HG03039 (cell line): ENCODE measurements around the gene IMP3.
A peak's percentile ranks its signal among the peaks of the same experiment; 100 is the strongest.
"Not testable (repeated sequence)": the region's sequence is repeated elsewhere in the genome, so short reads cannot be mapped to it uniquely, and the experiment has no call there.

ENCODE experiments used
- ATAC-seq: cut with Tn5 transposase; IDR thresholded peaks from one replicate; pipeline ENCODE4 v1.9.1; 2021; ENCODE audit warnings: mild to moderate bottlenecking, moderate library complexity; ENCODE audit not compliant: unreplicated experiment

The IMP3 gene

DNA sequence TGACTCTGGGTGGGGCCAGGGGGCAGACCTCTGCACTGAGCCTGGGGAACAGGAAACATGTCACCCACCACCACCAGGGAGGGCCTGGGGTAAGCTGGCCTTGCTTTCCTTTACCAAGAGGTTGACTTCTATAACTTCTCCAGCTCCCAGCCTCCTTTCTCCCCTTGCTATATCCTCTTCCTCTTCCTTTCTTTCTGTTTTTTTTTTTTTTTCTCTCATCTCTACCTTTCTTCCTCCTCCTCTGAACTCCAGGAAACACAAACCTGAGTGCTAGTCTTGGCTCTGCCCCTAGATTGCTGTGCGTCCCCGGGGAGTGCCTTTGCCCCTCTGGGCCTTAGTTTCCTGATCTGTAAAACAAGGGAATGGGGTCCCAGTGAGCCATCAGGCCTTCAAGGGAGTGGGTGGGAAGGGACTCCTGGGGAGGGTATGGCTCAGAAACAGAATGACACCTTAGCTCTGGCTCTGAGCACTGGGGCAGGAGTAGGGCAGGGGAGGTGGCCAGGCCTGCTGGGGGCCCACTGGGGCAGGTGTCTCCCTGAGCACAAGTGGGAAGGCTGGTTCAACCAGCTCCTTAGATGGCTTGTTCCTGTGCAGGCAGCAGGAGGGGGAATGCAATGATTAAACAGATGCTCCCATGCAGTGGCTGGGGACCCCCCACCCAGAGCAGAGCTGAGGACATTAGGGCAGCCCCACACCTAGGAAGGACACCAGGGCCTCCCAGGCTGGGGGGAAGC, 12.0 kb upstream of the IMP3 start:
- ATAC-seq: no peak

DNA sequence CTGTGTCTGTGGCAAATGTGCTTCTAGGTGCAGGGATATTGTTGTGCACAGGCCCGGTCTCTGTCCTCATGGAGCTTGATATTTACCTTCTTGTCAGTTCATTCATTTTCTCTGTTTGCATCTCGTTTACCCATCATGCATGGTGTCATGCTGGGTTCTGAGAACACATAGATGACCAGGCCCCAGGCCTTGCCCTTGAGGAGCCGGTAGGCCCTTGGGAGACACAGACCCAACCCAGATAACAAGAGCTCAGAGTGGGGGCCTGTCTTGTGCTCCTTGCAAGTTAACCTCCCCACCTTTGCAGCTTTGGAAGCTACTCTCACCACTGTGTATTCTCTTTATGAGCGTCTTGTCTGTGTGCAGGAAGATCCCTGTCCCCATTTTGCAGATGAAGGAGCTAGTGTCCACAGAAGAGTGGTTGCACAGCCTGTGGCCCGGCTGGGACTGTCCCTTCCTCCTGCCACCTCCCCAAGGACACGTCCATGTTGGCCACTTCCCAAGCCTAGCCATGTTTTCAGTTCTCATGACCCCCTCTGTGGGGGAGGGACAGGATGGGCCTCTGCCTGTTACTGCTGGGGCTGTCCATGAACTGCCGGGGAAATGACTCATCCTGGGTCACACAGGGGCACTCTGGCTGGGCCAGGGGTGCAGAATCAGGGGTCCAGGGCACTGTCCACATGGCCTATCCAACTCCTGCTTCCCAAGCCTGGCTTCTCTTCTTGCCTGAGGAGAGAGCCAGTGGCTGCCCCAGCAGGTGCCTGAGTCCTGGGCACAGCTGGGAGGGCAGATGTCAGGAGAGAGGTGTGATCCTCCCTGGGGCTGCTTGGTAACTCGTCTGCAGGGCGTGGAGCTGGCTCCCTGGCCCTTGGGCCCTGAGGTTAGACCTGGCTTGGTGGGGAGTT, 11.1 kb upstream of the IMP3 start:
- ATAC-seq: no peak

DNA sequence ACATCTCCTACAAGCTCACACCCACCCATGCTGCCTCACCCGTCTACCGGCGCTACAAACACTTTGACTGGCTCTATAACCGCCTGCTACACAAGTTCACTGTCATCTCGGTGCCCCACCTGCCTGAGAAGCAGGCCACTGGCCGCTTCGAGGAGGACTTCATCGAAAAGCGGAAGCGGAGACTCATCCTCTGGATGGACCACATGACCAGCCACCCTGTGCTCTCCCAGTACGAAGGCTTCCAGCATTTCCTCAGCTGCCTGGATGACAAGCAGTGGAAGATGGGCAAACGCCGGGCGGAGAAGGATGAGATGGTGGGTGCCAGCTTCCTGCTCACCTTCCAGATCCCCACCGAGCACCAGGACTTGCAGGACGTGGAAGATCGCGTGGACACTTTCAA, 9.8 kb upstream of the IMP3 start:
- no peak for ATAC-seq

DNA sequence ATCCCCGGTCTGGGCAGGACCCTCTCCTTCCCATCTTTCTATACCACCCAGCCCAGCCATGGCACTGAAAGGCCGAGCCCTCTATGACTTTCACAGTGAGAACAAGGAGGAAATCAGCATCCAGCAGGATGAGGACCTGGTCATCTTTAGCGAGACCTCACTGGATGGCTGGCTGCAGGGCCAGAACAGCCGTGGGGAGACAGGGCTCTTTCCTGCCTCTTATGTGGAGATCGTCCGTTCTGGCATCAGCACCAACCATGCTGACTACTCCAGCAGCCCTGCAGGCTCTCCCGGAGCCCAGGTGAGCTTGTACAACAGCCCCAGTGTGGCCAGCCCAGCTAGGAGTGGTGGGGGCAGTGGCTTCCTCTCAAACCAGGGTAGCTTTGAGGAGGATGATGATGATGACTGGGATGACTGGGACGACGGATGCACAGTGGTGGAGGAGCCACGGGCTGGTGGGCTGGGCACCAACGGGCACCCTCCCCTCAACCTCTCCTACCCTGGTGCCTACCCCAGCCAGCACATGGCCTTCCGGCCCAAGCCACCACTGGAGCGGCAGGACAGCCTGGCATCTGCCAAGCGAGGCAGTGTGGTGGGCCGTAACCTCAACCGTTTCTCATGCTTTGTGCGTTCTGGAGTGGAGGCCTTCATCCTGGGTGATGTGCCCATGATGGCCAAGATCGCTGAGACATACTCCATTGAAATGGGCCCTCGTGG, 9.2 kb upstream of the IMP3 start:
- no peak for ATAC-seq

DNA sequence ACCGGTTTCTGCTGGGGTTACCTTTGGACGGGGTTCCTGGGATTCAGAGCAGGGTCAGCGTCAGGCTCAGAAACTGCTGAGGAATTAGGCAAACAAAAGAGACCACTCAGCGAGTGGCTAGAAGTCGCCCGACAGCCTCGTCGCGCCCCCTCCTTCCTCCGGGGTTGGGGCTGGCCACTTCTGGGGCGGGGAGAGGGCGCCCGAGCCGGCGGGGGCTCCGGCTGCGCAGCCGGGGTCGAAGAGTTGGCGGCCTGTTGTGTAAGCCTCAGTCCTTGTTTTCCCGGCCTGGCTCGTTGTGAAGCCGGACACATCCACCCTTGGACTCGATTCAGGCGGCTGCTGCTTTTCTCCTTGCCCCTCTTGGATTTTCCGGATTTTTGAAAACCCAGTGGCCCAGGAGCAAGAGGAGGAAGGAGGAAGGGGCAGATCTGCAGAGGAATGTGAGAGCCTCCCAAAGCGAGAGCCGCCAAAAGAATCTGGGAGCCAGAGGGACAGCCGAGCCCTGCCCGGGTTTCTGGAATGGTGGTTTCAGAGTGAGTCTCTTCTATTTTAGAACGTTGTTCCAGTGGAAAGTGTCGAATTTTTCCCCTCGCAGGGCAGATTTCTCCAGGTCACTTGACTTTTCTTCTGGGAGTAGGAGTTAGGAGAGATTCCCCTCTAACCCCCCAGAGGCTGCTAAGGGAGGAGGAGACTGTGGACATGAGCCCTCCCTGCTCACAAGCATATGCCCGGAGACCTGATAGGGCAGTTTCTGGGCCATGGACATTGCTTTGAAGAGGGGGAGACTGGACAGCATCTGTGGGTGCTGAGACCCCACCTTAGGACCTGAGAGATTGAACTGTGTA, 8.4 kb upstream of the IMP3 start:
- no peak for ATAC-seq

DNA sequence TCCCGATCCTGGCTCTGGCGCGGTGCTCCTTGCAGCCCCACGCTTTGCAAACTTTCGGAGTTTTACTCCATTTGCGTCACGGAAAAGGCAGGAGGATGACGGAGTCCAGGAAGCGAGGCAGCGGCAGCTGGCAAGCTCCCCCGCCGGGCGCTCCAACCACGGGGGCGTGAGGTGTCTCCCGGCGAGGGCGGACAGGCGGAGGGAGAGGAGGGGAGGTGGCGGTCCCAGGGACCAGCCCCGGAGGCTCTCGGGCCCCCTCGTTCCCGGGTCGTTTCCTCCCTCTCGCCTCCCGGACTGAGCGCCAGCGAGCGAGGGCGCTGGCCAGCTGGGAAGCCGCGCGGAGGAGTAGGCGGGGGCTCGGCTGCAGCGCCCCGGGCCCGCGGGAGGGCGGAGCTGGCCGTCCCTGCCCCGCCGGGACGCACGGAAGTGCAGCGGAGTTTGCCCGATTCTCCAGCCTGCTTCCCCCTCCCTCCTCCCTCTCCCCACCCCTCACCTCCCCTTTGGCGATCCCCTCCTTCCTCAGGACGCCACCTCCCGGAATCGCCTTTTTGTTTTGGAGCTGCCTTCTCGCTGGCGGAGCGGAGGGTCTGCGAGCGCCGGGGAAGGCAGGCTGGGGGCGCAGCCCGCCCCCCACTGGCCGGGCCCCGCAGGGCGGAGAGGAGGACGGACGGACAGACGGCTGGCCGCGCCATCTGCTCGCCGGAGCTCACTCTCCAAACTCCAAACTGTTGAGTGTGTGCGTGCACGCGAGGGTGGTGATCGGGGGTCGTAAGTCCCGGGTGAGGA, 7.5 kb upstream of the IMP3 start, which contains the start of gene SNX33:
TSS of gene SNX33 (plus strand) at position 543 of the 786 bp plus-strand sequence. CDS start 1,191 bp downstream, outside the sequence.
- no peak for ATAC-seq

DNA sequence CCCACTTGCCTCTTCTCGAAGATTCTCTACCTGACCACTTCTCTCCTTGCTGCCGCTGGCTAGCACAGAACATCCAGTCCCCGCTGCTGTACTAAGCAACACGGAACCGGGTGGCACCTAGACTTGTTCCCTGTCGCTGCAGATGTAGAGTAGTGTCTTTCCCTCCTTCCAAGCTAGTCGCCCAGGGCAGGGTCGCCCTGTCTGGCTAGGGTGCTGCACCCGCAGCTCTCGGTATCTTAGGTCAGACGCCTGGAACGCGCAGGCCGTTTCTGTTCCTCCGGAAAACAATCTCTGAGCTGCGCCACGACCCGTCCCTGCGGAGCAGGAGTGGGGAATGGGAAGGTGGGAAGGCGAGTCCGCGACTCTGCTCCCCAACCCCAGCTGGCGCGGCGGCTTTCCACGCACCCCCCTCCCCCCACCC, 6.9 kb upstream of the IMP3 start:
- no peak for ATAC-seq

DNA sequence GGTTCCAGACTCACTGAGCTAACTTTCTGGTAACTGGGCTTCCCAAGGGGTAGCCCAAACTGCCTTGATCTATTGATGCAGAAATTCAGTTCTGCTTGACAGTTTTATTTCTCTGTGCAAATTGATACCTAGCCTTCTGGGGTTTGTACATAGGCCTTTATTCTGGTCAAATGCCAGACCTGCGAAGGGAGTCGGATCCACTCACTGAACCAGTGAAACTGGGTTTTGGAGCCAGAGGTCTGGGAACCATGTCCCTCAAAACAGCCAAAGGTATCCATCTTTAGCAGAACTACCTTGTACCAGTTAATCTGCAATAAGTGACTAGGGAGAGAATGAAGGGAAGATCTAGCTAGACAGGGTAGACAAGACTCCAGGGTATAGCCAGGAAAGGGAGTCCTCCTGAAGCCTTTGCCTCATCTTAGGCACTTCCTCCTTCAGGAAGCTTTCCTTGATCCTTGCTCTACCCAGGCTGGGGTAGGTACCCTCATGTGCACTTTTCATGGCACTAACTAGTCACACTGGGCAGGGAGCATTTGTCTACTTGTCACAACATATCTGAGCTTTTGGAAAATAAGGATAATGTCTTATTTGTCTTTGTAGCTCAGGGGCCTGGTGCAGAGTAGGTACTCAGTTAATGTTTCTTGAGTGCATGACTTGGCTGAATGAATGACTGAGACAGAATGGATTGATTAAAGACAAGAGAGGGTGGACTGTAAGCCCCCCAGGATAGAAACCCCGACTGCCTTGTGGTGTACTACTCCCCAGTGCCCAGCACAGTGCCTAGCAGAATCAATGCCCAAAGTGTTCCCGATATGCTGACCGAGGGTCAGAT, 6.3 kb upstream of the IMP3 start:
- ATAC-seq: no peak

DNA sequence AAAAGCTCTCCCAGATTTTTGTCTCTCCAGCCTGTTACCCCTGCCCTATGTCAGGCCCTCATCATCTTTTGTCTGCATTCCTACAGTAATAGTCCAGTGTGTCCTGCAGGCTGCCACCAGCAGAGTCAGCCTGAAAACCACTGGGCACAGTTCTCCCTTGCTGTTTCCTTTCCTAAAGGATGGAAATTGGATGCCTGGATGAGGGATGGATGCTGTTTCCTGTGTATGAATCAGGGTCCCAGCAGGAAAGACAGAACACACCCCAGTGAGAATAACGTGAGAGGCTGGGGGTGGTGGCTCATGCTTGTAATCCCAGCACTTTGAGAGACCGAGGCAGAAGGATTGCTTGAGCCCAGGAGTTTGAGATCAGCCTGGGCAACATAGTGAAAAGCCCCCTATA, 4.4 kb upstream of the IMP3 start:
- ATAC-seq: no peak

DNA sequence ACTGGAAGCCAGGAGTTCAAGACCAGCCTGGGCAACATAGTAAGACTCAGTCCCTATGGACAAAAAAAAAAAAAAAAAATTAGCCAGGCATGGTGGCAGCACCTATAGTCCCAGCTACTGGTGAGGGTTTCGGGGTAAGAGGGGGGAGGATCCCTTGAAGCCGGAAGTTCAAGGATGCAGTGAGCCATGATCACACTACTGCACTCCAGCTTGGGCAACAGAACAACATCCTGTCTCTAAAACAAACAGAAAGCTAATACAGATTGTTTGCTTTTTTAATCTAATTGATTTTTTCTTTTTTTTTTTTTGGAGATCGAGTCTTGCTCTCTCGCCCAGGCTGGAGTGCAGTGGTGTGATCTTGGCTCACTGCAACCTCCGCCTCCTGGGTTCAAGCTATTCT, 1.6 kb upstream of the IMP3 start:
- ATAC-seq: no peak

DNA sequence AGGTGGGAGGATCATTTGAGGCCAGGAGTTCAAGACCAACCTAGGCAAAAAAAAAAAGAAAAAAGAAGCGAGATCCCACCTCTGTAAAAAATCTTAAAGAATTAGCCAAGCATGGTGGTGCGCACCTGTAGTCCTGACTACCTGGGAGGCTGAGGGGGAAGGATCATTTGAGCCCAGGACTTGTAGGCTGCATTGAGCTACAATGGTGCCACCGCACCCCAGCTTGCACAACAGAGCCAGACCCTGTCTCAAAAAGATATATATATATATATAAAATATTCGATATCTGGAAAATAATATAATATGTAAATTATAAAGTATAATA, 1.1 kb upstream of the IMP3 start:
- ATAC-seq: no peak

DNA sequence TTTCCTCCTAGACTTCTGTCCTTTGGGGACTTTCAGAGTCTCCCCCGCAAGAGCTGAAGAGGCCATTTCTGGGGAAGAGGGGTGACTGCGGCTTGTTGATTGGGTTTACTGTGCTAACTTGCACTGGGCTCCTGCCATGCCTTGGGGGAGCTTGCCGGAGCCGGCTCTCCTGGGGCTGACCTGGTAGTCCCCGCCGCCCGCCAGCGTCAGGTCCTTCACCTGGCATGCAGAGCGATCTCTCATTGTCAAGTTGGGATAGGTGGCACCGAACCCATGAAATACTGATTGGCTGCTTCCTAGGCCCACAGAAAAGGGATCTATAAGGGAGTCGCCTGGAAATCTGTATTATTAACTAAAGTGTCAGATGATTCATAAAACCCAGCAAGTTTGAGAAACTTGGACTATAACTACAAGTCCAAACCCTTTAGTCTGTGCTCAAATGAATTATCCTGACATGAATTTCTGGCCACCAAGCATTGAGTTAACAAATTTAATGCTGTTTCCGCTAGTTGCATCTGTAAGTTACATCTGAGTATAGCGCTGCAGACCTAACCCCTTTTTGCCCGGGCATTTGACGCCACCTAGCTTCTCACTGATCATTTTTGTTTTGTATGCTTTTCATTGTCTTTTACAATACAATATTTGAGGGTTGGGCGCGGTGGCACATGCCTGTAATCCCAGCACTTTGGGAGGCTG, 607 bp upstream of the IMP3 start:
- peak; percentile 24 for ATAC-seq

DNA sequence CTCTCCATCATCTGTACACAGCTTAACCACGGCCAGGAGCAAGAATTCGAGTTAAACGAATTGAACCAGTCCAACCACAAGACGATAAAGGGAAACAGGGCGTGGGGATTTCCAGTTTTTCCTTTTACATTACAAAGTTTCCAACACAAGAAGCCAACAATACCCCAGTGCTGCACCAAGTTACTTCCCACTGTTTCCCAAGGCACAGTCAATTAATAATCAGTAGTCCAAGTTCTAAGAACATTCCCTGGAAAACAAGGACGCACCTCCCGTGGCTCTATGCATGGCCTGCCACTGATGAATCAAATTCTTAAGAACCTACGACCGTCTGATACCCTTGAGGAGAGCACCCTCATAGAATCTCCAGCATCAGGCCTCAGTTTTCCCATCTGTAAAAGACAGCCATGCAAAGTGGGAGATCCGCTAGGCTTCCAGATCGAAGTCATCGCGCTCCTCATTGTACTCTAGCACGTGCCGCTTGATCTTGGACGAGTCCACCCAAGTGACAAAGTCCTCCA, 774 bp downstream of the IMP3 start:
- ATAC-seq: no peak

DNA sequence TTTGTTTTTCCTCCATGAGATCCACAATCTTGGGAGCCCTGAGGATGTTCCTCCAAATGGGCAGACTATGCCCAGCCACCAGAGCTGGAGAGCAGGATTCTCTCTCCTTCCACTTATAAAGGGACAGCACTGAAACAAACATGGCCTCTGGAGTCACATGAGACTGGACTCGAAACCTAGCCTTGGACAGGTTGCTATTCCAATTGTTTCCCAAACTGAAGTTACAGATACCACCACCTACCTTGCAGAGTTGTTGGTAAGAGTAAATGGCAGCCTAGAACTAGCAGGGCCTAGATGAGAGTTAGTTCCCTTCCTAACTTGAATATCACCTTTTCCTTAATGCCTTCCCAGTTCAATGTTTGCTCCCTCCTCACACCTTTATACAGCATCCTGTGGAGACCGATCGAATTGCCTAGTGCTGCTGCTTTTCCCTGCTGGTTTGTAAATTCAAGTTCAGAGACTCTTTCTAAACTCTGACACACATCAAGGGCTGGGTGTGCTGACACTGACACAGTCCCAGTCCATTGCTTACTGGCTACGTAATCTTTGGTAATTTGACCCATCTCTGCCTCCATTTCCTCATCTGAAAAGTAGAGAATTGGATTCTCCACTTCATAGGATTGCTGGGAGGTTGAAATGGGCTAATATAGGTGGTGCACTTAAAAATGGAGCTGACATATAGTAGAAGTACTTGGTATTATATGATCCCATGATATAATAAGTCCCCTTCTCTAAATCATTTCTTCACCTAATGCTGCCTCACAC, 2.6 kb downstream of the IMP3 start:
- no peak for ATAC-seq

DNA sequence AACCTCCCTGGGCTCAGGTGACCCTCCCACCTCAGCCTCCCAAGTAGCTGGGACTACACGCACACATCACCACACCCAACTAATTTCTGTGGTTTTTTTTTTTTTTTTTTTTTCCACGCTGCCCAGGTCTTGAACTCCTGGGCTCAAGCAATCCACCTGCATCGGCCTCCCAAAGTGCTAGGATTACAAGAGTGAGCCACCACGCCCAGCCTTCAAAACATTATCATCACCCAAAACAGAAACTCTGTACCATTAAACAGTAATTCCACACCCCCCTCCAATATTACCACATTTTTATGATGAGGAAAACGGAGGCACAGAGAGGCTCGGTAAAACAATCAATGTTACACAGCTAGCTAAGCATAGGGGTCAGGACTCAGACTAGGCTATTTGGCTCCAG, 4.0 kb downstream of the IMP3 start:
- no peak for ATAC-seq

DNA sequence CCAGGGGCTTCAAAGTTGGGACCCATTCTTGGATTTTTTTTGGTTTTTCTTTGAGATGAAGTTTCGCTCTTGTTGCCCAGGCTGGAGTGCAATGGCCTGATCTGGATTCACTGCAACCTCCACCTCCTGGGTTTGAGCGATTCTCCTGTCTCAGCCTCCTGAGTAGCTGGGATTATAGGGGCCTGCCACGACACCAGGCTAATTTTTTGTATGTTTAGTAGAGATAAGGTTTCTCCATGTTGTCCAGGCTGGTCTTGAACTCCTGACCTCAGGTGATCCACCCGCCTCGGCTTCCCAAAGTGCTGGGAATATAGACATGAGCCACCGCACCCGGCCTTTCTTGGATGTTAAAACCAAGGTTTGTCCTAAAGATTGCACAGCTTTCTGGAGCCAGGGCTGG, 6.1 kb downstream of the IMP3 start:
- not testable (repeated sequence) for ATAC-seq

DNA sequence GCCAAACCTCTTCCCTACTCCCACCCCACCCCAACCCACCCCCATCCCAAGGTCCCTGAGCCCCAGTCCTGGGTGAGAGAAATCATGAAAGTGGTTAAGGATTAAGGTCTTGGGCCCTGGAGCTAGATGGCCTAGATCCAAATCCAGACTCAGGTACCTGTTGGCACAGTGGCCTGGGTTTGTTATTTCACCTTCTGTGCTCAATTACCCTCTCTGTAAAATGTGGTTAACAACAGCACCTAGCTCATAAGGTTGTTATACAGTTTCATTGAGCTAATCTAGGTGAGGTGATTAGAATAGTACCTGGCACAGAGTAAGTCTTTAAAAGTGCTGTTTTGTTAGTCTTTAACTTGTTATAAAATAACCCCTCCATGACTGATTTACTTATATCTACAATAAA, 8.1 kb downstream of the IMP3 start:
- ATAC-seq: no peak
